ENCODE results near the gene PEA15.

PEA15 gene

DNA sequence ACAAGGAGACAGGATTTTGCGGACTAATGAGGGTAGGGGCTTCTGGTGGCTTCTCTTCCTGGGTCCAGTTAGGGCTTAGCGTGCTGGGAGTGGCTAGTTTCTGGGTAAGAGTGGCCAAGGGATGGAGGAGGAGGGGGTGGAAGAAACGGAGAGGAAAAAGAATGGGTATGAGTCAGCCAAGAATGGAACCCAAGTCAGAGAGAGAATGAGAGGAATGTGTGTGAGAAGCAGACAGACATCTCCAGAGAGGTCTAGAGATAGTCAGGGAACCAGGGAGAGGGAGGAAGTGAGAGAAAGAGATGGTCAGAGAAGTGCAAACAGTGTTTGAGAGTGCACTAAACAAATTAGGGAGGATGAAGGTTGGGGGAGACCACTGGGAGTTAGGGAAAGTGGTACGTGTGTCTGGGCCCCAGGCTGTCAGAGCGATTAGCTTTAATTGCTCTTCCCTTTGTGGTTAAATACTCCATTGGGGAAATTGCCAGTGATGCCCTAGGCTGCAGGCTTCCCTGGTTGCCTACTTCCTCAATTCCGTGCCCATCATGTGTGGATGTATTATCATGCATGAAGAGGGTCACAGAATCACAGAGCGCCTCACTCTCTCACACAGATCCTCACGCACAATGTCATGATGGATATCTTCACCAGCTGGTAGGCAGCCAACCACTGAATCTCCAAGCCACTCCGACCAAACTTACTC is 1.4 kb downstream of the PEA15 start:
- TF ChIP-seq, protein P1, sequence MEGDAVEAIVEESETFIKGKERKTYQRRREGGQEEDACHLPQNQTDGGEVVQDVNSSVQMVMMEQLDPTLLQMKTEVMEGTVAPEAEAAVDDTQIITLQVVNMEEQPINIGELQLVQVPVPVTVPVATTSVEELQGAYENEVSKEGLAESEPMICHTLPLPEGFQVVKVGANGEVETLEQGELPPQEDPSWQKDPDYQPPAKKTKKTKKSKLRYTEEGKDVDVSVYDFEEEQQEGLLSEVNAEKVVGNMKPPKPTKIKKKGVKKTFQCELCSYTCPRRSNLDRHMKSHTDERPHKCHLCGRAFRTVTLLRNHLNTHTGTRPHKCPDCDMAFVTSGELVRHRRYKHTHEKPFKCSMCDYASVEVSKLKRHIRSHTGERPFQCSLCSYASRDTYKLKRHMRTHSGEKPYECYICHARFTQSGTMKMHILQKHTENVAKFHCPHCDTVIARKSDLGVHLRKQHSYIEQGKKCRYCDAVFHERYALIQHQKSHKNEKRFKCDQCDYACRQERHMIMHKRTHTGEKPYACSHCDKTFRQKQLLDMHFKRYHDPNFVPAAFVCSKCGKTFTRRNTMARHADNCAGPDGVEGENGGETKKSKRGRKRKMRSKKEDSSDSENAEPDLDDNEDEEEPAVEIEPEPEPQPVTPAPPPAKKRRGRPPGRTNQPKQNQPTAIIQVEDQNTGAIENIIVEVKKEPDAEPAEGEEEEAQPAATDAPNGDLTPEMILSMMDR (IDR thresholded peaks at IDR 0.05; ENCODE audit: control insufficient read depth, insufficient read depth, low read depth, low read length, missing control alignments): no peak
- H3K4me3 ChIP-seq (ENCODE audit: control insufficient read depth, low read depth, low read length): peak overlapping the region; percentile 72
- DNase-seq (ENCODE audit: low read depth): peak; percentile 67

DNA sequence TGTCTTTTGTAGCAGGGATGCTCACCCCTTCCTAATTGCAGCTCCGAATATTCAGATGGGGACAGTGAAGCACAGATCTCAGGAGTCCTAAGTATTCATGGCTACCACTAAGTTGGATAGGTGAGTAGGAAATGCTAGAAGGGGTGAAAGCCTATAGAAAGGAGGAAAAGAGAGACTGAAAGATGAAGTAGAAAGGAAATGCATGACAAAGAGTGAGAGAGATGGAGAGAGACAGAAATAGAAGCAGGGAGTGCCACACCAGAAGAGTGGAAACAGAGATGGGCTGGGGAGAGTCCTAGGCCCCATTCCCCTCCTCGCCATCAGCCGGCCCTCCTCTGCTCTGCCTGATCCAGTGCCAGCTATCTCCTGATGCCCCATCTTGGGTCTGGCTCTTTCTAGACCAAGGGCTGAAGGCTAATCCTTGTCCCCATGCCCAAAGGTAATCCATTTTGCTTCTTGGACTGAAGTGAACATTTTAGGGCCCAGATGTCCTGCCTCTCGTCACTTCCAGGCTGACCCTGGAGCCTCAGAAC is 2.0 kb downstream of the PEA15 start:
- H3K4me3 ChIP-seq (ENCODE audit: control insufficient read depth, low read depth, low read length): peak overlapping the region; percentile 72
- no peak for DNase-seq (ENCODE audit: low read depth)
- TF ChIP-seq, protein P1 (IDR thresholded peaks at IDR 0.05; ENCODE audit: control insufficient read depth, insufficient read depth, low read depth, low read length, missing control alignments): no peak

DNA sequence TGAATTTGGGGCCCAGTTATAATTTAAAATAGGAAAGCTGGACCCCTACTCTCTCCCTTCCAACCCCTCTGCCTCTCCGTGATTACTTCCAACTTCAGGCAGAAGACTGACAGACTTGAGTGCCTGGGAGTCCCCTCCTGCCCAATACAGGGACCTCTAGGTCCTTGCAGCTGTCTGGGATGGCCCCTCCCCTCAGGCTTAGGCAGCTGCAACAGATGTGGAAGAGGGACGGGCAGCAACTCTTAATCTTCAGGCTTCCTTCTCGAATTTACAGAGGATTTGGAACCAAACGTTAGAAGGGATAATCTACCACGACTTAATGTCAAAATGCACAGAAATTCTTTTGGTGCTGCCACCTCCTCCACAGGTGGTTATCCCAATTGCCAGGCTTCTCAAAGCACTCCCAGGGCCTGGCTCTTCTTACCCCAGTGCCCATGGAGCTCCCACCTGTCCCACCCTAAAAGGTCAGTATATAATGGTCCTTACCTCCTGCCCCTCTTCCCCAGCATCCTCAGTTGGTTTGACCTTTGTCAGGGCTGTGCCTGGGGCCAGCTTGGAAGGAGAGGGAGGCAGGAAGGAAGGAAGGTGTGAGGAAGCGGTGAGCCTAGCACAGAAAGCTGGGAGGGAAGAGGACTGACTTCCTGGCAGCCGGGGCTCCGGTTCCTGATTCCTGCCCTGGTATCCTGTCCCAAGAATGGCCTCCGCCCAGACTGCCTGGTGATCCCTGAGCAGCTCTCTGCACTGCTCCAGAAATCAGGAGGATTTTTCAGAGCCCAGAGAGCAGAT is 2.8 kb downstream of the PEA15 start:
- H3K4me3 ChIP-seq (ENCODE audit: control insufficient read depth, low read depth, low read length): no peak overlapping the region
- TF ChIP-seq, protein P1 (IDR thresholded peaks at IDR 0.05; ENCODE audit: control insufficient read depth, insufficient read depth, low read depth, low read length, missing control alignments): no peak
- DNase-seq (ENCODE audit: low read depth): no peak

DNA sequence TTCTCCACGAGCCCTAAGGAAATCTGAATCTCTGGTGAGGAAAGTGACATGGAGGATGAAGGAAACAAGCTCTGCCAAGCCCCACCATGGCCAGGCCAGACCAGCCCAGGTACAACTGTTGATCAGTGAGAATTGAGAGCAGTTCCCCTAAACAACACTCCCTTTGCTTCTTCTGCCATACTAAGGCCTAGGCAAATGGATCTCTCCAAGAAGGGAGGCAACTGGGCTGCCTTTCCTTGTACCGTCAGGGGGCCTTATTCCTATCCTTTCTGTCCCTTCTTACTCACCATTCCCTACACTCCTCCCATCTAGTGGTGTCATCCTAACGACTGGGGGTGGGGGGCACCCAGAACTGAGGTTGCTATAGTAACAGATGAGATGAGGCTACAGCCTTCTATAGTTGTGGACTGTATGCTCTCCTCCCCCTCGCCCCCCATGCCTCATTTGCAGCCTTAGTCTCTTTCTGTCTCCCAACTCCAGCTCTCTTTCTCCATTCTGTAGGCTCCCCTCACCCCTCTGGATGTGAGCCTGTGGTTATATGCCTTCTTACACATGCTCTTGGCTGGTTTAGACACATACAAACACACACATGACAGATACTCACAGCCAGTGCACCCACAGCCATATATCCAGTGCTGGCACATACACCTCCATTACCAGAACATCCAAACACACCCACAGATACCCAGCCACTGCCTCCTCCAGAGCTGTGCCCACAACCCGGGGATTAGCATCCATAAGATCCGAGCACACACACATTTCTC is 3.6 kb downstream of the PEA15 start:
- DNase-seq (ENCODE audit: low read depth): no peak
- TF ChIP-seq, protein P1 (IDR thresholded peaks at IDR 0.05; ENCODE audit: control insufficient read depth, insufficient read depth, low read depth, low read length, missing control alignments): no peak
- H3K4me3 ChIP-seq (ENCODE audit: control insufficient read depth, low read depth, low read length): no peak overlapping the region

DNA sequence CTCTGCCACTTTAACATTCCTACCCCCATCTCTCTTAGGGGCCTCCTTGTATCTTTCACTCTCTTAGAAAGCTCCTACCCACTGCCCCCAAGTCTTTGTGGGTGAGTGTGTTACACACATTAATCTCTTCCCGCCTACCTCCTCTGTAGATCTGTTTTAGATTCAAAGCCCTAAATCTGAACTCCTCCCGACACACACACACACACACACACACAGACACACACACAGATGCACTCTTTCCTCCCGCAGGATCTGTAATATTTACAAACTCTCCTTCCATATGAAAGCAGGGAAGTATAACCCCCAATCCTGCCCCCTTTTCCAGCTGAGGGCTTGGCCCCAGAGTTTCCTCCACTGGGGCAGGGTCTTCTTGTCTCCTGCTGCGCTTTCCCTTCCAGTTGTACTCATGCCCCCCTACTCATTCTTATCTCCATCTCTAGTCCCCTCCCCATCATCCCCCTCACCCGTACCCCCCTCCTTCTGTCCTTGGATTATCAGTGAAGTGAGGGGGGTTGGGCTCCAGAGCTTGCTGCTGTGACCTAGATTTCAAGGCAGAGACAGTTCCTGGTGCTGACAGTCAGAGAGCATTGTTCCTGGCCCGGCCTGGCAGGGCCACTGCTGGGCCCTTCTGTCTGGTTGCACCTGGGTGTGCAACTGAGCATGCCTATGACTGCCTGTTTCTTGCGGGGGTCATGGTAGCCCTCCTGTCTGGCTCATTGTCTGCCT is 4.3 kb downstream of the PEA15 start:
- H3K4me3 ChIP-seq (ENCODE audit: control insufficient read depth, low read depth, low read length): no peak overlapping the region
- DNase-seq (ENCODE audit: low read depth): no peak
- TF ChIP-seq, protein P1 (IDR thresholded peaks at IDR 0.05; ENCODE audit: control insufficient read depth, insufficient read depth, low read depth, low read length, missing control alignments): no peak

DNA sequence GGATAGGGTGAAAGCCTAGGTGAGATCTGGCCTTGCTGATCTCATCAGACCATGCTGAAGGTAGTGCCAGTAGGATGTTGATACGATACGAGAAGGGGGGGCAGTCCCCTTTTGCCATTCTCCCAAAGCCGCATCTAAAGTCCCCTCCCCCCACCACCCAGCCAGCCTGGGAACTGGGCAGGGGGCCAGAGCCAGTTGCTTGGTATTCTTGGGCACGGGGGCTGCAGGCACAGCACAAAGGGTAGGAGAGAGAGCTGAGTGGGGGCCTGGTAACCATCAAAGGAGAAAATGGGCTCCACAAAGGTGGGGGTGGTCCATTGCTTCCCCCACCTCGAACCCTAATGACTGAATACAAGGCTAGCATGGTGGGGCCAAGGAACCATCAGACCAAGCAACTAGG is 5.4 kb downstream of the PEA15 start:
- TF ChIP-seq, protein P1 (IDR thresholded peaks at IDR 0.05; ENCODE audit: control insufficient read depth, insufficient read depth, low read depth, low read length, missing control alignments): no peak
- DNase-seq (ENCODE audit: low read depth): no peak
- H3K4me3 ChIP-seq (ENCODE audit: control insufficient read depth, low read depth, low read length): no peak overlapping the region
